Measurements from ENCODE around the gene ALMS1.
"Not testable (repeated sequence)": the region's sequence is repeated elsewhere in the genome, so short reads cannot be mapped to it uniquely, and the experiment has no call there.

ALMS1 gene

GRCh38 chr2:73385504-73386341, at the start of gene ALMS1:
ALMS1 (plus strand) TSS chr2:73385836; CDS start chr2:73385869, 33 bp downstream.
- peak; percentile 87 for DNase-seq

- no peak for DNase-seq
Observed at GRCh38 chr2:73337828-73338227, 47.8 kb upstream of the ALMS1 start.

GRCh38 chr2:73339201-73339600, 46.4 kb upstream of the ALMS1 start:
- no peak for DNase-seq

GRCh38 chr2:73341039-73341438, 44.6 kb upstream of the ALMS1 start:
- no peak for DNase-seq

- DNase-seq = no peak
Observed at GRCh38 chr2:73343992-73344391, 41.6 kb upstream of the ALMS1 start.

- not testable (repeated sequence) for DNase-seq
Observed at GRCh38 chr2:73344747-73345146, 40.9 kb upstream of the ALMS1 start.

- DNase-seq = no peak
Observed at GRCh38 chr2:73350035-73350691, 35.5 kb upstream of the ALMS1 start.

GRCh38 chr2:73356097-73356496, 29.5 kb upstream of the ALMS1 start:
- DNase-seq = no peak

- DNase-seq = no peak
Observed at GRCh38 chr2:73359915-73360697, 25.5 kb upstream of the ALMS1 start.

GRCh38 chr2:73366060-73366459, 19.6 kb upstream of the ALMS1 start:
- DNase-seq = no peak

- DNase-seq = no peak
Observed at GRCh38 chr2:73368781-73369180, 16.9 kb upstream of the ALMS1 start.

GRCh38 chr2:73370348-73370747, 15.3 kb upstream of the ALMS1 start:
- no peak for DNase-seq

- no peak for DNase-seq
Observed at GRCh38 chr2:73373344-73373743, 12.3 kb upstream of the ALMS1 start.

GRCh38 chr2:73374269-73374668, 11.4 kb upstream of the ALMS1 start:
- DNase-seq = no peak

- no peak for DNase-seq
Observed at GRCh38 chr2:73376681-73377080, 9.0 kb upstream of the ALMS1 start.

GRCh38 chr2:73383036-73383435, 2.6 kb upstream of the ALMS1 start:
- DNase-seq = no peak

GRCh38 chr2:73385123-73385503, 523 bp upstream of the ALMS1 start:
- no peak for DNase-seq

- no peak for DNase-seq
Observed at GRCh38 chr2:73386342-73386868, 769 bp downstream of the ALMS1 start.

- no peak for DNase-seq
Observed at GRCh38 chr2:73386894-73387636, 1.4 kb downstream of the ALMS1 start.

- no peak for DNase-seq
Observed at GRCh38 chr2:73402386-73403103, 16.9 kb downstream of the ALMS1 start.

GRCh38 chr2:73403237-73403636, 17.6 kb downstream of the ALMS1 start:
- DNase-seq = no peak

GRCh38 chr2:73404409-73404808, 18.8 kb downstream of the ALMS1 start:
- DNase-seq = no peak

Measured in stimulated activated CD4-positive, alpha-beta T cell treated with anti-CD3 and anti-CD28 coated beads, Interleukin-4, amount 100 ng/mL, for 1 hour (primary cell).